Suprapubic skin (tissue), 4 donors: Measurements from ENCODE around the gene OMP. TPM values are rescaled to one million over a fixed set of nuclear protein-coding genes. Genes with fewer than 3 reads are reported as not detected.
A peak's percentile ranks its signal among the peaks of the same experiment; 100 is the strongest.

Source experiments
- DNase-seq, 2 donors: peaks; one replicate each; pipeline ENCODE4 v3.0.0-alpha.2; 2019; ENCODE audit warnings: low spot score in 2 of 2
- H3K27ac ChIP-seq: fragments of 200-600 bp; sonication (generic); one replicate; pipeline ENCODE4 v1.5.1; 2019
- H3K27me3 ChIP-seq: fragments of 200-600 bp; sonication (generic); one replicate; pipeline ENCODE4 v1.5.1; 2019
- H3K36me3 ChIP-seq: fragments of 200-600 bp; sonication (generic); one replicate; pipeline ENCODE4 v1.5.1; 2019
- H3K4me1 ChIP-seq: fragments of 200-600 bp; sonication (generic); one replicate; pipeline ENCODE4 v1.5.1; 2019
- H3K4me3 ChIP-seq: fragments of 200-600 bp; sonication (generic); one replicate; pipeline ENCODE4 v1.5.1; 2019; ENCODE audit warnings: mild to moderate bottlenecking
- H3K9me3 ChIP-seq: fragments of 200-600 bp; sonication (generic); one replicate; pipeline ENCODE4 v1.5.1; 2019
- EP300 ChIP-seq: sonication (generic); formaldehyde crosslinking; IDR thresholded peaks from one replicate; pipeline ENCODE4 v1.6.1; 2017; ENCODE audit warnings: antibody characterized with exemption
- POLR2A ChIP-seq, 2 donors: fragments of 450-650 bp; IDR thresholded peaks; one replicate each; pipeline ENCODE4 v1.6.1; 2017; ENCODE audit warnings: antibody characterized with exemption in 2 of 2, mild to moderate bottlenecking in 2 of 2, moderate library complexity in 2 of 2
- POLR2AphosphoS5 ChIP-seq, 3 donors: sonication (generic); formaldehyde crosslinking; IDR thresholded peaks; one replicate each; pipeline ENCODE4 v1.6.1; 2017; ENCODE audit warnings: antibody characterized with exemption in 3 of 3
- WGBS: methylation state at CpG from one replicate; pipeline ENCODE4 v1.1.5; 2018; 5-methylcytosine and 5-hydroxymethylcytosine counted together
- total RNA-seq, 4 donors: library from RNA; depleted of rRNA; stranded (reverse); fragments of >200 nt; gene quantifications; one replicate each; pipeline ENCODE4 v1.1.0, GENCODE V29; 2016
- TF ChIP-seq, protein P1 (sequence below), 2 donors: fragments of 200-600 bp in 1 of 2; fragments of 450-650 bp in 1 of 2; sonication (generic) in 1 of 2; IDR thresholded peaks; one replicate each; pipeline ENCODE4 v1.5.1; 2016 to 2019; ENCODE audit warnings: antibody characterized with exemption in 2 of 2, mild to moderate bottlenecking in 1 of 2, moderate library complexity in 1 of 2

OMP gene
- total RNA-seq, 4 donors from 2014 or later, result 9.6 TPM; not detected in 3

DNA sequence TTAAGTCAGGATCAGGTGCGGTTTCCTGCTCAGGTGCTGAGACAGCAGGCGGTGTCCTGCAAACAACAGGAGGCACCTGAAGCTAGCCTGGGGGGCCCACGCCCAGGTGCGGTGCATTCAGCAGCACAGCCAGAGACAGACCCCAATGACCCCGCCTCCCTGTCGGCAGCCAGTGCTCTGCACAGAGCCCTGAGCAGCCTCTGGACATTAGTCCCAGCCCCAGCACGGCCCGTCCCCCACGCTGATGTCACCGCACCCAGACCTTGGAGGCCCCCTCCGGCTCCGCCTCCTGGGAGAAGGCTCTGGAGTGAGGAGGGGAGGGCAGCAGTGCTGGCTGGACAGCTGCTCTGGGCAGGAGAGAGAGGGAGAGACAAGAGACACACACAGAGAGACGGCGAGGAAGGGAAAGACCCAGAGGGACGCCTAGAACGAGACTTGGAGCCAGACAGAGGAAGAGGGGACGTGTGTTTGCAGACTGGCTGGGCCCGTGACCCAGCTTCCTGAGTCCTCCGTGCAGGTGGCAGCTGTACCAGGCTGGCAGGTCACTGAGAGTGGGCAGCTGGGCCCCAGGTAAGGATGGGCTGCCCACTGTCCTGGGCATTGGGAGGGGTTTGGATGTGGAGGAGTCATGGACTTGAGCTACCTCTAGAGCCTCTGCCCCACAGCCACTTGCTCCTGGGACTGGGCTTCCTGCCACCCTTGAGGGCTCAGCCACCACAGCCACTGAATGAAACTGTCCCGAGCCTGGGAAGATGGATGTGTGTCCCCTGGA, 25.5 kb downstream of the OMP start, which contains the start of gene MYO7A:
MYO7A (plus strand) TSS at position 327 of the 772 bp plus-strand sequence. CDS start 2,389 bp downstream, outside the sequence.
- Histone ChIP-seq H3K4me3 (peak within 1 kb of the TSS; percentile 42), H3K4me1 (peaks cover 19% of the 10 kb centered on the region), H3K27me3 (no peaks in the 10 kb centered on the region), H3K27ac (no peak within 1 kb of the TSS), H3K36me3 (no peaks in the 10 kb centered on the region), H3K9me3 (no peaks in the 10 kb centered on the region)
- TF ChIP-seq, protein P1, sequence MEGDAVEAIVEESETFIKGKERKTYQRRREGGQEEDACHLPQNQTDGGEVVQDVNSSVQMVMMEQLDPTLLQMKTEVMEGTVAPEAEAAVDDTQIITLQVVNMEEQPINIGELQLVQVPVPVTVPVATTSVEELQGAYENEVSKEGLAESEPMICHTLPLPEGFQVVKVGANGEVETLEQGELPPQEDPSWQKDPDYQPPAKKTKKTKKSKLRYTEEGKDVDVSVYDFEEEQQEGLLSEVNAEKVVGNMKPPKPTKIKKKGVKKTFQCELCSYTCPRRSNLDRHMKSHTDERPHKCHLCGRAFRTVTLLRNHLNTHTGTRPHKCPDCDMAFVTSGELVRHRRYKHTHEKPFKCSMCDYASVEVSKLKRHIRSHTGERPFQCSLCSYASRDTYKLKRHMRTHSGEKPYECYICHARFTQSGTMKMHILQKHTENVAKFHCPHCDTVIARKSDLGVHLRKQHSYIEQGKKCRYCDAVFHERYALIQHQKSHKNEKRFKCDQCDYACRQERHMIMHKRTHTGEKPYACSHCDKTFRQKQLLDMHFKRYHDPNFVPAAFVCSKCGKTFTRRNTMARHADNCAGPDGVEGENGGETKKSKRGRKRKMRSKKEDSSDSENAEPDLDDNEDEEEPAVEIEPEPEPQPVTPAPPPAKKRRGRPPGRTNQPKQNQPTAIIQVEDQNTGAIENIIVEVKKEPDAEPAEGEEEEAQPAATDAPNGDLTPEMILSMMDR (IDR thresholded peaks at IDR 0.05), result no peak
- TF ChIP-seq POLR2A (IDR thresholded peaks at IDR 0.05), result no peak
- 67% methylated on average over 10 of the region's 20 CpGs for WGBS
- DNase-seq, result no peak

DNA sequence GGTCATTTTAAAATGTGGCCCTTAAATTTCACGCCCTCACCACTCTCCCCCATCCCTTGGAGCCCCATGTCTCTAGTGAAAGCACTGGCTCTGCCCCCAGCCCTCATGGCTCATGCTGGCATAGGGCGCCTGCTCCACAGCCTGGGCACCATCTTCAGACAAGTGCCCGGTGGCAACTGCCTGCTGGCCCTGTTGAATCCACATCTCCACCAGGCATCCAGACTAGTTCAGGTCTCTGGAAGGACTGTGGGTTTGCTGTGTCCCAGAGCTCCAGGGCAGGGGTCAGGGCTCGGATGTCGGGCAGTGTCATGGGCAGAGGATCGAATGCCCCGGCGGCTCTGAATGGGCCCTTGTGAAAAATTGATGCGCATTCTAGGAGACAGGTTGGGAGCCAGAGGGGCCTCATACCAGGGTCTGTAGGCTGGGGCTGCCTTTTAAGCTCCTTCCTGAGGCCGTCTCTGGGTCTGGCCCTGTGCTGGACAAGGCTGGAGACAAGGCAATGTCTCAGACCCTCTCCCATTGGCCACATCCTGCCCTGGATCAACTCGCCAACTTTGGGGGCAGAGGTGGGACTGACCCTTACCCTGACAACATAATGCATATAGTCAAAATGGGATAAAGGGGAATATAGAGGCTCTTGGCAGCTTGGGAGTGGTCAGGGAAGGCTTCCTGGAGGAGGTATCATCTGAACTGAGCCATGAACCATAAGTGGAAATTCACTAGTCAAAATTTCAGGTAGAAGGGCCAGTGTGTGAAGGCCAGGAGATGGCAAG, 26.6 kb downstream of the OMP start:
- H3K27me3 ChIP-seq, result no peaks in the 10 kb centered on the region
- no peaks in the 10 kb centered on the region for H3K36me3 ChIP-seq
- H3K9me3 ChIP-seq, result no peaks in the 10 kb centered on the region
- no peak overlapping the region for H3K4me3 ChIP-seq
- H3K27ac ChIP-seq, result no peak overlapping the region
- WGBS, result 96% methylated on average over 3 of the region's 11 CpGs
- DNase-seq, result no peak
- no peak for TF ChIP-seq EP300
- no peak for TF ChIP-seq POLR2A (IDR thresholded peaks at IDR 0.05)
- no peak for TF ChIP-seq POLR2AphosphoS5 (IDR thresholded peaks at IDR 0.05)
- TF ChIP-seq, protein P1 (IDR thresholded peaks at IDR 0.05), result no peak
- peaks cover 19% of the 10 kb centered on the region for H3K4me1 ChIP-seq

DNA sequence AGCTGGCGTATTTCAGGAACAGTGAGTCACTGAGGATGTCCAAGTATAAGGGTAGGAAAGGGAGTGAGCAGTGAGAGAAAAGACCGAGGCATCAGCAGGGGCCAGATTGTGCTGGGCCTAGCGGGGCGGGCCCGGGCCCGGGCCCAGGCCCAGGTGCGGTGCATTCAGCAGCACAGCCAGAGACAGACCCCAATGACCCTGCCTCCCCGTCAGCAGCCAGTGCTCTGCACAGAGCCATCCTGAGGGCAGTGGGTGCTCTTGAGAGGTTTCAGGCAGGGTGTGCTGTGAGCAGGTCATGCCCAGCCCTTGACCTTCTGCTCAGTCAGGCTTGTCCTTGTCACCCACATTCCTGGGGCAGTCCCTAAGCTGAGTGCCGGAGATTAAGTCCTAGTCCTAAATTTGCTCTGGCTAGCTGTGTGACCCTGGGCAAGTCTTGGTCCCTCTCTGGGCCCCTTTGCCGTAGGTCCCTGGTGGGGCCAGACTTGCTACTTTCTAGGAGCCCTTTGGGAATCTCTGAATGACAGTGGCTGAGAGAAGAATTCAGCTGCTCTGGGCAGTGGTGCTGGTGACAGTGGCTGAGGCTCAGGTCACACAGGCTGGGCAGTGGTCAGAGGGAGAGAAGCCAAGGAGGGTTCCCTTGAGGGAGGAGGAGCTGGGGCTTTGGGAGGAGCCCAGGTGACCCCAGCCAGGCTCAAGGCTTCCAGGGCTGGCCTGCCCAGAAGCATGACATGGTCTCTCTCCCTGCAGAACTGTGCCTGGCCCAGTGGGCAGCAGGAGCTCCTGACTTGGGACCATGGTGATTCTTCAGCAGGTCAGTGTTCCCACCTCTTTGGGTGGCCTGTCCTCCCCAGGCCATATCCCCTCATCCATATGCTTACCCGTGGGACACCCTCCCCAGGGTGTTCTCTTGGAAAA, 27.5 kb downstream of the OMP start:
- Histone ChIP-seq H3K27ac (no peak overlapping the region), H3K4me3 (no peak overlapping the region), H3K4me1 (peaks cover 19% of the 10 kb centered on the region), H3K36me3 (no peaks in the 10 kb centered on the region), H3K9me3 (no peaks in the 10 kb centered on the region), H3K27me3 (no peaks in the 10 kb centered on the region)
- 89% methylated on average over 10 of the region's 11 CpGs for WGBS
- TF ChIP-seq POLR2A (IDR thresholded peaks at IDR 0.05) (no peak), EP300 (no peak), POLR2AphosphoS5 (IDR thresholded peaks at IDR 0.05) (no peak)
- TF ChIP-seq, protein P1 (IDR thresholded peaks at IDR 0.05), result no peak
- DNase-seq, result no peak

DNA sequence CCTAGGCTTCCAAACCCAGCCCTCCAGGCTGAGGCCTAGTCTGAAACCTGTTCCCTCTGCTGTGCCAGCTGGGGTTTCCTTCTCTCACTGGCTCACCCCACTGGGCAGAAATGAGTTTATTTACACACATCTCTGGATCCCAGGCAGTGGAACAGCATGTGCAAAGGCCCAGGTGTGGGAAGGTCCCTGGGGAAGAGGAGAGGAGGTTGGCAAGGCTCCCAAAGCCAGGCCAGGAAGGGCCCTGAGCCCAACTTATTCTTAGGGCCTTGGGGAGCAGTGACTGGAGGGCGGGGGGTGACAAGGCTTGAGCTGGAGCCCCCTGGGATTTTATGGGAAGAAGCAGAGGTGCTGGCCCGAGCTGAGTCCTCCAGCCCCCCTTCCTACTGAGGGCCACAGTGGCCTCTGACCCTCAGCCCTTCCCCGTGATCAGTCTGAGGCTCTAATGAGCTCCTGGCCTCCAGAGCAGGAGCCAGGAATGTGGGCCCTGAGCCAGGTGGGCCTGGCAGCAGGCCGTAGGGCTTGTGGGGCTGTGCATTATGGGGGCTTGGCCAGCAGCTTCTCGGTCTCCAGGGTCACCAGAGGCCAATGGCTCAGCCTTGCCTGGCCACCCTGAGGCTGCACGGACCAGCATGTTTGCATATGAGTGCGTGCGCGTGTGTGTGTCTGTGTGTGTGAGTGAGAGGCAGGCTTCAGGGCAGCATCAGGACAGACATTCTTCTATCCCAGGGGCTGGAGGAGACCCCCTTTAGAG, 28.3 kb downstream of the OMP start:
- no peak overlapping the region for H3K27ac ChIP-seq
- WGBS, result 93% methylated on average over 5 of the region's 9 CpGs

More for the DNA sequence above, 28.3 kb downstream of the OMP start:
- TF ChIP-seq EP300 (no peak), POLR2AphosphoS5 (IDR thresholded peaks at IDR 0.05) (no peak), POLR2A (IDR thresholded peaks at IDR 0.05) (no peak)
- TF ChIP-seq, protein P1 (IDR thresholded peaks at IDR 0.05), result no peak
- H3K27me3 ChIP-seq, result no peaks in the 10 kb centered on the region
- no peak overlapping the region for H3K4me3 ChIP-seq
- H3K9me3 ChIP-seq, result no peaks in the 10 kb centered on the region
- DNase-seq, result no peak
- H3K4me1 ChIP-seq, result peaks cover 19% of the 10 kb centered on the region
- H3K36me3 ChIP-seq, result no peaks in the 10 kb centered on the region
